Psoas muscle (tissue), 8 donors: ENCODE data around the gene DPYSL5. TPM values are rescaled to one million over a fixed set of nuclear protein-coding genes. Genes with fewer than 3 reads are reported as not detected.
A peak's percentile ranks its signal among the peaks of the same experiment; 100 is the strongest.

Experiments used
- ATAC-seq, 4 donors: fragments of 200-7000 bp; cut with Tn5 transposase; one replicate each; pipeline ENCODE4 v1.9.1; 2020; ENCODE audit warnings: moderate library complexity in 3 of 4, mild to moderate bottlenecking in 2 of 4
- DNase-seq, 2 donors: peaks; one replicate each; pipeline ENCODE4 v3.0.0-alpha.2; 2020
- H3K27ac ChIP-seq: fragments of 200-600 bp; one replicate; pipeline ENCODE4 v1.8.0; 2022
- H3K27me3 ChIP-seq, 3 donors: fragments of 200-600 bp in 1 of 3; one replicate each; pipeline versions ENCODE4 v1.6.1 to v1.8.0; 2013 to 2022; ENCODE audit warnings: low read length in 2 of 3, mild to moderate bottlenecking in 2 of 3, moderate library complexity in 1 of 3; ENCODE audit not compliant: insufficient read depth in 3 of 3
- H3K36me3 ChIP-seq, 2 donors: fragments of 200-600 bp in 1 of 2; one replicate each; pipeline versions ENCODE4 v1.6.1 to v1.8.0; 2013 to 2022; ENCODE audit warnings: low read depth in 1 of 2, mild to moderate bottlenecking in 1 of 2, moderate library complexity in 1 of 2; ENCODE audit not compliant: insufficient read depth in 1 of 2
- H3K4me1 ChIP-seq: fragments of 200-600 bp; one replicate; pipeline ENCODE4 v1.8.0; 2022
- H3K4me3 ChIP-seq: fragments of 200-600 bp; one replicate; pipeline ENCODE4 v1.8.0; 2022; ENCODE audit warnings: mild to moderate bottlenecking
- H3K9me3 ChIP-seq: fragments of 200-600 bp; one replicate; pipeline ENCODE4 v1.8.0; 2022
- WGBS, 3 donors: extraction: QIAGEN DNeasy Blood & Tissue Kit; methylation state at CpG; one replicate each; pipeline versions ENCODE4 v1.1.6 to v1.1.7; 2013; 5-methylcytosine and 5-hydroxymethylcytosine counted together
- intact Hi-C, 2 donors: fragments of 100-400 bp; cut with DNase I; formaldehyde crosslinking; loops; one replicate each; pipeline versions ENCODE4 v1.11.0 to v1.14.2; 2022
- polyA plus RNA-seq, 3 donors: library from polyadenylated mRNA; stranded (reverse); fragments of 200-250 nt; gene quantifications; one replicate each; pipeline ENCODE4 v1.2.3, GENCODE V29; 2013
- total RNA-seq, 4 donors: library from RNA; stranded (reverse); fragmentation: NEBNext Ultra II Directional in 2 of 4; extraction: Animal tissue kit (Norgen Biotek cat#: 25700) in 2 of 4; gene quantifications; one replicate each; pipeline versions ENCODE4 v1.2.1 to v1.2.4, GENCODE V29; 2021 to 2023
- TF ChIP-seq, protein P1 (sequence below): fragments of 200-600 bp; IDR thresholded peaks from one replicate; pipeline ENCODE4 v1.8.0; 2022; ENCODE audit warnings: antibody characterized with exemption
- donor health status: healthy with polysubstance abuse.
- donor health status: DM: no; HTN: no; CAD: no; lungs with moderate emphysema.
- donor health status: Bipolar disorder and iron deficiency.
- donor health status: healthy.
- donor health status: DM: yes; HTN: yes; CAD: no.
- donor health status: DM: no; HTN: no; CAD: no.
- donor health status: DM: no; HTN: no; CAD: no.
- donor health status: DM: yes; HTN: yes; CAD: no.

The DPYSL5 gene
- total and polyA plus RNA-seq, 7 donors = 0.03 to 0.39 (median 0.08) TPM; not detected in 3

DNA sequence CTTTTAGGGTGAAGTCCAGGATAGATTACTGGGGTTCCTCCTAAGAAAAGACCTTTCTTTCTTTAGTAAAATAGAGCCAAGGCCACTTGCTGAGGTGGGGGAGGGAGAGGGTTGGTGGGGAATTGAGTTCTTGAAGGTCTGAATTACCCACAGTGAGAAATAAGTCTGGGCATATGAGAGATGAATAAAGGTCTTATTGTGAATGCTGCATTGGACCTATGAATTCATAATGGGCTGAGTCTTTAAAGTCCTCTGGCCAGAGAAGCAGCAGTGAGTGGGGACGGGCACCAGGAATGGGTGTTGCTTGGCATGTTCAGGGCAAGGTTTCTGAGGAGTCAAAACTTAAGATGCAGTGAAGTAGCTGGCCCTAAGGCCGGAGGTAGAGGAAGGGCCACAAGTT lies 133.0 kb downstream of the DPYSL5 start:
- H3K4me3 ChIP-seq = no peak overlapping the region
- H3K36me3 ChIP-seq = no peaks in the 10 kb centered on the region
- TF ChIP-seq, protein P1, sequence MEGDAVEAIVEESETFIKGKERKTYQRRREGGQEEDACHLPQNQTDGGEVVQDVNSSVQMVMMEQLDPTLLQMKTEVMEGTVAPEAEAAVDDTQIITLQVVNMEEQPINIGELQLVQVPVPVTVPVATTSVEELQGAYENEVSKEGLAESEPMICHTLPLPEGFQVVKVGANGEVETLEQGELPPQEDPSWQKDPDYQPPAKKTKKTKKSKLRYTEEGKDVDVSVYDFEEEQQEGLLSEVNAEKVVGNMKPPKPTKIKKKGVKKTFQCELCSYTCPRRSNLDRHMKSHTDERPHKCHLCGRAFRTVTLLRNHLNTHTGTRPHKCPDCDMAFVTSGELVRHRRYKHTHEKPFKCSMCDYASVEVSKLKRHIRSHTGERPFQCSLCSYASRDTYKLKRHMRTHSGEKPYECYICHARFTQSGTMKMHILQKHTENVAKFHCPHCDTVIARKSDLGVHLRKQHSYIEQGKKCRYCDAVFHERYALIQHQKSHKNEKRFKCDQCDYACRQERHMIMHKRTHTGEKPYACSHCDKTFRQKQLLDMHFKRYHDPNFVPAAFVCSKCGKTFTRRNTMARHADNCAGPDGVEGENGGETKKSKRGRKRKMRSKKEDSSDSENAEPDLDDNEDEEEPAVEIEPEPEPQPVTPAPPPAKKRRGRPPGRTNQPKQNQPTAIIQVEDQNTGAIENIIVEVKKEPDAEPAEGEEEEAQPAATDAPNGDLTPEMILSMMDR = no peak
- H3K27me3 ChIP-seq = no peaks in the 10 kb centered on the region
- intact Hi-C loops = no loop called here
- H3K9me3 ChIP-seq = no peaks in the 10 kb centered on the region
- ATAC-seq (no peak), DNase-seq (no peak)
- H3K27ac ChIP-seq = peak overlapping the region; percentile 70
- 84 to 91% (median 88%) methylated on average over 2 of the region's 2 CpGs for WGBS, 3 donors
- H3K4me1 ChIP-seq = peaks cover 86% of the 10 kb centered on the region

DNA sequence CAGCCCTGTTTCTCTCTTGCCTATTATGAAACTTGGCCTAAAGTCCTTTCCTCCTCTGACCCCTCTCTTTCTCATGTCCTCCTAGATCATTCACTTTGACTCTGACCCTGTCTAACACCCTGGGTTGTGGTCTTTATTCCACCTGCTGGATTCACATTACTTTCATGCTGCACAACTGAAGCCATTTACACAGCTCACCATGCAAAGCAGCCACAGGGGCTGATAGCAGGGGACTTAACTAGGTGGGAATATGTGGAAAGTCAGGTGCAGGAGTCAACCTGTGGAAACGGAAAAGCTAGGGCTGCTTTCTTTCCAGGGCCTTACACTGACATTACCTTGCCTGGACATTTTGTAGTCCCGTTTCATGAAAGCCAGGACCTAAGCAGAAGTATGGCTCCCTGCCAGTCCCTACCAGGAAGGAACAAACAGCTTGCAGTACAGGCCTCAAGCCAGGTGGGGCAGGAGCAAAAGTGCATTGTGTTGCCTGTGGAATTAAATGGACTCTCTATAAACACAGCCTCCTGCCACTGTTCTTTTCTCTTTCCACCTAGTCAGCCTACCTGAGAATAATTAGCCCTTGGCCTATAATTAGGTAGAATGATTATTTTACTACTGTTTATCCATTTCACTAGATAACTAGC lies 134.3 kb downstream of the DPYSL5 start:
- TF ChIP-seq, protein P1 = peak; percentile 53
- peaks cover 81% of the 10 kb centered on the region for H3K4me1 ChIP-seq
- peak; percentile 62 to 84 for DNase-seq
- no peaks in the 10 kb centered on the region for H3K36me3 ChIP-seq
- WGBS, 3 donors = 8 to 28% (median 16%) methylated on average over 2 of the region's 2 CpGs
- peak overlapping the region; percentile 70 for H3K27ac ChIP-seq
- H3K9me3 ChIP-seq = no peaks in the 10 kb centered on the region
- no peaks in the 10 kb centered on the region for H3K27me3 ChIP-seq
- ATAC-seq = peak; percentile 81 to 90 (median 82)
- intact Hi-C loops = no loop called here
- H3K4me3 ChIP-seq = no peak overlapping the region

DNA sequence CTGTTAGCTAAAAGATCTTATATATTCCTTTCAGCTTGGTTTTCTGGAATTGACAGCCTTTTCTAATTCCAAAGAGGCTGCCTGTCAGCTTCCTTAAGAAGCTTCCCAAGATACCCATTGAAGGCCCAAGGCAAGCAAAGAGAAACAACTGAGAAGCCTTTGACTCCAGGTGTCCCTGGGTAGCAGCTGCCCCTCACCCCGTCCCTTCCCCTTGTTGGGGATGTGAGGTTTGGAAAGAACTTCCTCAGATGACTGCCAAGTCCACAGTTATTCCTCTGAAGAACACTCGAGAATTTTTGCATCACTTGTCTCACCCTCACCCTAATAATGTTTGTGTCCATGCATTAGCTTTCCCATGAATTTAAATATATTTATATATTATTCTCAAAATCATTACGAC lies 135.8 kb downstream of the DPYSL5 start:
- Histone ChIP-seq H3K36me3 (peaks cover 0 to 6% of the 10 kb centered on the region in 2 donors), H3K27me3 (no peaks in the 10 kb centered on the region), H3K4me3 (no peak overlapping the region), H3K9me3 (no peaks in the 10 kb centered on the region), H3K4me1 (peaks cover 75% of the 10 kb centered on the region), H3K27ac (no peak overlapping the region)
- intact Hi-C loops = loop anchor here in 1 of 2 donors (2.0 kb wide), 1 partner anchor 19 kb away; no protein-coding TSS in a partner anchor
- TF ChIP-seq, protein P1 = no peak
- DNase-seq (no peak), ATAC-seq (no peak)
- 61 to 73% (median 66%) methylated on average over 3 of the region's 3 CpGs for WGBS, 3 donors

DNA sequence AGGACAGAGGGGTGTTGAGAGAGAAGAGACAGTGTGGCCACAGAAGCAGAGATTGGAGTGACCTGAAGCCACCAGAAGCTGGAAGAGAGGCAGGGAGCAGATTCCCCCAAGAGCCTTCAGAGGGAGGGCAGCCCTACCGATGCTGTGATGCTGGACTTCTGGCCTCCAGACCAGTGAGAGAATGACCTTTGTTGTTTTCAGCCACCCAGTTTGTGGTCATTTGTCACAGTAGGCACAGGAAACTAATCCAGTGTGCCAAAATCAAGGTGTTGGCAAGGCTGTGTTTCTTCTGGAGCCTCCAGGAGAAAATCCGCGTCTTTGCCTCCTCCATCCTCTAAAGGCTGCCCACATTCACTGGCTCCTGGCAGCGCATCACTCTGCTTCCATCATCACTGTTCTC lies 137.9 kb downstream of the DPYSL5 start:
- no peaks in the 10 kb centered on the region for H3K9me3 ChIP-seq
- TF ChIP-seq, protein P1 = no peak
- intact Hi-C loops = loop anchor here in 1 of 2 donors (2.0 kb wide), 1 partner anchor 17 kb away; no protein-coding TSS in a partner anchor
- DNase-seq (no peak), ATAC-seq (no peak)
- no peak overlapping the region for H3K4me3 ChIP-seq
- H3K4me1 ChIP-seq = peaks cover 55% of the 10 kb centered on the region
- no peak overlapping the region for H3K27ac ChIP-seq
- WGBS, 3 donors = 83 to 97% (median 94%) methylated on average over 4 of the region's 4 CpGs
- no peaks in the 10 kb centered on the region for H3K27me3 ChIP-seq
- peaks cover 0 to 6% of the 10 kb centered on the region in 2 donors for H3K36me3 ChIP-seq
